GM12865 (cell line): Measurements from ENCODE around the gene PIWIL4.

ENCODE experiments used
- DNase-seq: peaks from one replicate; pipeline ENCODE4 v3.0.0; 2010; ENCODE audit warnings: low read depth
- H3K4me3 ChIP-seq: 2 replicates; pipeline ENCODE4 v1.5.1; 2011; ENCODE audit warnings: mild to moderate bottlenecking, low read depth, low read length, control low read depth
- TF ChIP-seq, protein P1 (sequence below): IDR thresholded peaks from 2 replicates; pipeline ENCODE4 v1.5.1; 2011; ENCODE audit warnings: low read length, control low read depth, low read depth, inconsistent platforms; ENCODE audit not compliant: insufficient read depth; ENCODE audit errors: missing control alignments

Gene PIWIL4

GRCh38 chr11:94648789-94649188 lies 81.6 kb downstream of the PIWIL4 start:
- TF ChIP-seq, protein P1, sequence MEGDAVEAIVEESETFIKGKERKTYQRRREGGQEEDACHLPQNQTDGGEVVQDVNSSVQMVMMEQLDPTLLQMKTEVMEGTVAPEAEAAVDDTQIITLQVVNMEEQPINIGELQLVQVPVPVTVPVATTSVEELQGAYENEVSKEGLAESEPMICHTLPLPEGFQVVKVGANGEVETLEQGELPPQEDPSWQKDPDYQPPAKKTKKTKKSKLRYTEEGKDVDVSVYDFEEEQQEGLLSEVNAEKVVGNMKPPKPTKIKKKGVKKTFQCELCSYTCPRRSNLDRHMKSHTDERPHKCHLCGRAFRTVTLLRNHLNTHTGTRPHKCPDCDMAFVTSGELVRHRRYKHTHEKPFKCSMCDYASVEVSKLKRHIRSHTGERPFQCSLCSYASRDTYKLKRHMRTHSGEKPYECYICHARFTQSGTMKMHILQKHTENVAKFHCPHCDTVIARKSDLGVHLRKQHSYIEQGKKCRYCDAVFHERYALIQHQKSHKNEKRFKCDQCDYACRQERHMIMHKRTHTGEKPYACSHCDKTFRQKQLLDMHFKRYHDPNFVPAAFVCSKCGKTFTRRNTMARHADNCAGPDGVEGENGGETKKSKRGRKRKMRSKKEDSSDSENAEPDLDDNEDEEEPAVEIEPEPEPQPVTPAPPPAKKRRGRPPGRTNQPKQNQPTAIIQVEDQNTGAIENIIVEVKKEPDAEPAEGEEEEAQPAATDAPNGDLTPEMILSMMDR: no peak
- DNase-seq: no peak
- no peak overlapping the region for H3K4me3 ChIP-seq

DNA sequence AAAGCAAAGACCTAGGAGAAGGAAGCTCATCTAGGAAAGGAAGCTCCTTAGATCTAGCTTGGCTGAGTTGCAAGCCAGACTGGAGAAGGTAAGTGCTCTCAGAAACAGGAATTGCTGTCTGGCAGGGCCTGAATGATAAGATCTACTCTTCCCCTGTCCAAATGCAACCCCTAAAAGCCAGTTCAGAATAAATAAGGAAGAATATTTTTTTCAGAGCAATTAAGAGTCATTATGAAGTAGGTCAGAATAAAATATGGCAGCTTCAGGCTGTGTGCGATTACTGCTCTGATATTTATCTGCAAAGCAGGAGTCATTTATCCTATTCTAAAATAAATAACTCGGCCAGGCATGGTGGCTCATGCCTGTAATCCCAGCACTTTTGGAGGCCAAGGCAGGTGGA lies 82.1 kb downstream of the PIWIL4 start:
- TF ChIP-seq, protein P1: no peak
- H3K4me3 ChIP-seq: no peak overlapping the region
- DNase-seq: no peak

DNA sequence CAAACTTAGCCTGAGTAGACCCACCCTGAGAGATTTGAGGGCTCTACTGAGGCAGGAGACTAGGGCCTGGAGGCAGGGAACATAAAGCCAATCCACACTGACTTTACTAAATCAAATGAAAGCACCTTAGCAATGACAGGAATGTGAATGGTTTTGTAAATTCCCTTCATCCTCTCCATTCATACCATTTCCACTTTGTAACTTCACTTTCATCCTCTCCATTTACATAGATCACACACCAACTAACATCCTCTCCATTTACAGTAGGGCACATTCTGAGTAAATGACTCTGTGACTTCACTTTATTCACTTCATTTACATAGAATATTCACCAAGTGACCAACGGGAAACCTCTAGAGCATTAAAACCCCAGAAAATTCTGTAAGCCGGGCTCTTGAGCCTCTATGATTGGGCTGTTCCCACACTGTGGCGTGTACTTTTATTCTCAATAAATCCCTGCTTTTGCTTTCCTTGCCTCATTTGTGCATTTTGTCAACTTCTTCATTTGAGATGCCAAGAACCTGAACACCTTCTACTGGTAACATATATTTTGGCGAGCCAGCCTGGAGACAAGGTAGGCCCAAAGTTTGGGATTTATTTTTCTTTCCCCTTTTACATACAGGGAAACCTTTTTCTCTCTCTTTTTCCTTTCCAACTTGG lies 82.9 kb downstream of the PIWIL4 start:
- no peak for DNase-seq
- TF ChIP-seq, protein P1: no peak
- no peak overlapping the region for H3K4me3 ChIP-seq

DNA sequence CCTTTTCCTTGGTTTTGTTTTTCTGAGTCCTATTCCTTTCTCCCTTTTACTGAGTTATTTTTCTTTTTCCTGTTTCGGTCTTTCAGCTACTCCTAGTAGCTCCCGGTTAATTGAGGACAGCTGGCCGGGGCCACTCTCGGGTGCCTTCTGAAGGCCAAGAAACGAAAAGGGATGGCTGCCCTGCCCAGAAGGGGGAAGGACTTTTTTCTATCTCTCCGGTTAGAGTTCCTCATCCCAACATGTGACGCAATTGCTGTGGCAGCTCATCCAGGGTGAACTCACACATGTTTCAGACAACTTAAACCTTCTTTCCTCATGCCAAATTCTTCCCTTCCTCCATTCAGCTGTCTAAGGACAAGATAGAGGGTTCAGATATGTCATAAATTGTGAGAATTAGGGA lies 83.6 kb downstream of the PIWIL4 start:
- DNase-seq: no peak
- no peak overlapping the region for H3K4me3 ChIP-seq
- TF ChIP-seq, protein P1: no peak

GRCh38 chr11:94652735-94653284 lies 85.6 kb downstream of the PIWIL4 start:
- DNase-seq: no peak
- H3K4me3 ChIP-seq: no peak overlapping the region
- TF ChIP-seq, protein P1: no peak

DNA sequence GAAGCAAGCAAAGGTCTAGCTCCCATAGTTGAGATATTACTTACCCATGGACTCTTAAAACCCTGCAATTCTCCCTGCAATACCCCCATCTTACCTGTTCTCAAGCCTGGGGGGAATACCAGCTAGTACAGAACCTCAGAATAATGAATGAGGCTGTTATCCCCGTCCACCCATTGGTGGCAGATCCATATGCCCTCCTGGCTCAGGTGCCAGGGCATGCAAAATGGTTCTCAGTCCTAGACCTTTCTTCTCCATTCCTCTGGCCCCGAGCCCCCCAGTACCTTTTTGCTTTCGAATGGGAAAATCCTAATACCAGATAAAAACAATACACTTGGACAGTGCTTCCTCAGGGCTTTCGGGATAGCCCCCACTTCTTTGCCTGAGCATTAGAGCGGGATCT lies 86.4 kb downstream of the PIWIL4 start:
- DNase-seq: no peak

More for the DNA sequence above, 86.4 kb downstream of the PIWIL4 start:
- TF ChIP-seq, protein P1: no peak
- no peak overlapping the region for H3K4me3 ChIP-seq
